Esophagus mucosa (tissue), 1 donor: Measurements from ENCODE around the gene NDUFB6. TPM values are rescaled to one million over a fixed set of nuclear protein-coding genes. Genes with fewer than 3 reads are reported as not detected.

Experiments
- ATAC-seq: fragments of 200-7000 bp; cut with Tn5 transposase; one replicate; pipeline ENCODE4 v1.9.1; 2020
- total RNA-seq: library from RNA; stranded (reverse); gene quantifications from one replicate; pipeline ENCODE4 v1.2.4, GENCODE V29; 2023
- donor health status: DM: yes; HTN: yes; CAD: no.

NDUFB6 gene
- total RNA-seq, 1 donor from 2014 or later: 39.2 TPM

GRCh38 chr9:32516241-32516640, 56.7 kb downstream of the NDUFB6 start:
- ATAC-seq: no peak

GRCh38 chr9:32508728-32509127, 64.2 kb downstream of the NDUFB6 start:
- ATAC-seq: no peak

DNA sequence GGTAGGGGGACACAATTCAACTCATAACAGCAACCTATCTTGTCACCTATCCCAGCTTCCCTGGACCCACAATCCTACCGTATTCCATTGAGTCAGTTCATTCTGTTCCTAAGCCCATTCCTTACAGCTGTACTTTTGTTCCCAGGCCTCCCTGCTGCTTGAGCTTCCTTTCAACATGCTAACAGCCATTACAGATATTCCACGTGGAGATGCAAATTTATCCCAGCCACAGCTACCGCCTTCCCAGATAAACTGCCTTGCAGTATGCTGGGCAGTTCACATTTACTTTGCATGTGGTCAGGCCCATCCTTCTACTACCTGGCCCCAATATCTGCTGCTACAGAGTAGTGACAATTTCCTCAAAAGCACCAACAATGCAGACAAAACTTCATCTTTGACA, 70.0 kb downstream of the NDUFB6 start:
- ATAC-seq: no peak

Other genes with a start within 250 kb of the NDUFB6 start
- 14.0 TPM for gene ACO1, start 188.5 kb downstream of the NDUFB6 start, total RNA-seq
- gene RIGI, start 47.0 kb downstream of the NDUFB6 start, total RNA-seq: 5.6 TPM
- 7.2 TPM for gene SMIM27, start 20.8 kb downstream of the NDUFB6 start, total RNA-seq
- 8.8 TPM for gene TOPORS, start 20.6 kb downstream of the NDUFB6 start, total RNA-seq
- gene TAF1L, start 62.5 kb upstream of the NDUFB6 start, total RNA-seq: not detected
- gene TMEM215, start 210.4 kb upstream of the NDUFB6 start, total RNA-seq: not detected